HG03060 (cell line): ENCODE data around the gene KIFC1.

Experiments used
- ATAC-seq: cut with Tn5 transposase; IDR thresholded peaks from one replicate; pipeline ENCODE4 v1.9.1; 2021; ENCODE audit warnings: low read depth, moderate number of reproducible peaks; ENCODE audit not compliant: unreplicated experiment

The KIFC1 gene

DNA sequence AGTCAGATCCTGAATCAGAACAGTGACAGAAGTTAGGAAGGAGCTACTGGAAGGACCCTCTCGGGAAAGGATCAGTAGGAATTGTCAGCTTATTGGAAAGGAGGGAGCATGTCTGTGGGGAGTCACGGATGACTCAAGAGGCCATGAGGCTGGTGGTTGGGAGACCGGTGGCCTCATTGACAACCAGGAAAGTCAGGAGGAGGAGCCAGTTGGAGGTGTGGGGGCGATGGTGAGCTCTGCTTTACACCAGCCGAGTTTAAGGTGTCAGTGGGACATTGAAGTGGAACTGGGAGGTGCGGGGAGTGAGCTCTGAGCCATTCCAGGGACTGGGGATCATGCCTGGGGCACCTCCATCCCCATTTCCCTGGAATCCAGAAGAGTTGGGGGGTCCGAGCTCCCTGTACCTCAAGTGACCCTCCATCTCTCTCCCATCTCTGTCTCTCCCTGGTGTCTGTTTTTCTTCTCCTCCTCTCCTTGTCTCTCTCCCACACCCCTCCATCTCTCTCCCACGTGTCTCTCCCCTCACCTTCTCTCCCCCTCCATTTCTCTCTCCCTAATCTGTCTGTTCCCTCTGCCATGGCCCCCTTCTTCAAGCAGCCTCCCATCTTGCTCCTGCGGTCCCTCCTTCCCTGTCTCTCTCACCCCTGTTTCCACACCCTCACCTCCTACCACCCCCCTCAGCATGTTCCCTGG, 48.5 kb downstream of the KIFC1 start:
- no peak for ATAC-seq

DNA sequence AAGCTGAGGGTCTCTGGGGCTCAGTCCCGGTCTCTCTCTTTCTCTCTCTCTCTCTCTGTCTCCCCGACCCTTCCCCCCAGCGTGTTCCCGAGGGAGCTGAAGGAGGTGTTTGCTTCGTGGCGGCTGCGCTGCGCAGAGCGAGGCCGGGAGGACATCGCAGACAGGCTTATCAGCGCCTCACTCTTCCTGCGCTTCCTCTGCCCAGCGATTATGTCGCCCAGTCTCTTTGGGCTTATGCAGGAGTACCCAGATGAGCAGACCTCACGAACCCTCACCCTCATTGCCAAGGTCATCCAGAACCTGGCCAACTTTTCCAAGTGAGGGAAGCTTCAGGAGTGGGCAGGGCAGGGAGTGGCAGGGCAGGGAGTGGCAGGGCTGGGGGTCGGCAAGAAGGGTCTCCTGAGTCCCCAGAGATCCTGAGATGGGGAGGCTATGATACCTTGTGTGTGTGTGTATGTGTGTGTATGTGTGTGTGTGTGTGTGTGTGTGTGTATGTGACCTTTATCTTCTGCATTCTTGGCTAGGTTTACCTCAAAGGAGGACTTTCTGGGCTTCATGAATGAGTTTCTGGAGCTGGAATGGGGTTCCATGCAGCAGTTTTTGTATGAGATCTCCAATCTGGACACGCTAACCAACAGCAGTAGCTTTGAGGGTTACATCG, 49.2 kb downstream of the KIFC1 start:
- ATAC-seq = no peak

- ATAC-seq = no peak
These were observed 49.8 kb downstream of the KIFC1 start for GRCh38 chr6:33441457-33441856.

DNA sequence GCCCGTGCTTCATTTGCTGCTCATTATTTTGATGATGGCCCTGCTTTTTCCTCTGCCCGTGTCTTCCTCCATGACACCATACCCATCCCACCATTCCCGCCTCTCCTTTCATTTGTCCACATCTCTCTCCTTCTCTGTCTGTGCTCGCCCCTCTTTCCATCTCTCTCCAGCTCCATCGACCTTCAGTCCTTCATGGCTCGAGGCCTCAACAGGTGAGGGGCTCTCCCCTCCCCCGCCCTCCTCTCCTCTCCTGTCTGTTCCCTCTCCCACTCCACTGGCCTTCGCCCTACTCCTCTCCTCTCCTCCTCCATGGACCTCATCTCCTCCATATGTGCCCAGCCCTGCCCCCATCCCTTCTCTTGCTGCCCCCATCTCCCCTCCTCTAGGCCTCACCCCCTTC, 50.7 kb downstream of the KIFC1 start:
- no peak for ATAC-seq

DNA sequence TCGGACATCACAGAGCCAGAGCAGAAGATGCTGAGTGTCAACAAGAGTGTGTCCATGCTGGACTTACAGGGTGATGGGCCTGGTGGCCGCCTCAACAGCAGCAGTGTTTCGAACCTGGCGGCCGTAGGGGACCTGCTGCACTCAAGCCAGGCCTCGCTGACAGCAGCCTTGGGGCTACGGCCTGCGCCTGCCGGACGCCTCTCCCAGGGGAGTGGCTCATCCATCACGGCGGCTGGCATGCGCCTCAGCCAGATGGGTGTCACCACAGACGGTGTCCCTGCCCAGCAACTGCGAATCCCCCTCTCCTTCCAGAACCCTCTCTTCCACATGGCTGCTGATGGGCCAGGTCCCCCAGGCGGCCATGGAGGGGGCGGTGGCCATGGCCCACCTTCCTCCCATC, 51.4 kb downstream of the KIFC1 start:
- no peak for ATAC-seq

DNA sequence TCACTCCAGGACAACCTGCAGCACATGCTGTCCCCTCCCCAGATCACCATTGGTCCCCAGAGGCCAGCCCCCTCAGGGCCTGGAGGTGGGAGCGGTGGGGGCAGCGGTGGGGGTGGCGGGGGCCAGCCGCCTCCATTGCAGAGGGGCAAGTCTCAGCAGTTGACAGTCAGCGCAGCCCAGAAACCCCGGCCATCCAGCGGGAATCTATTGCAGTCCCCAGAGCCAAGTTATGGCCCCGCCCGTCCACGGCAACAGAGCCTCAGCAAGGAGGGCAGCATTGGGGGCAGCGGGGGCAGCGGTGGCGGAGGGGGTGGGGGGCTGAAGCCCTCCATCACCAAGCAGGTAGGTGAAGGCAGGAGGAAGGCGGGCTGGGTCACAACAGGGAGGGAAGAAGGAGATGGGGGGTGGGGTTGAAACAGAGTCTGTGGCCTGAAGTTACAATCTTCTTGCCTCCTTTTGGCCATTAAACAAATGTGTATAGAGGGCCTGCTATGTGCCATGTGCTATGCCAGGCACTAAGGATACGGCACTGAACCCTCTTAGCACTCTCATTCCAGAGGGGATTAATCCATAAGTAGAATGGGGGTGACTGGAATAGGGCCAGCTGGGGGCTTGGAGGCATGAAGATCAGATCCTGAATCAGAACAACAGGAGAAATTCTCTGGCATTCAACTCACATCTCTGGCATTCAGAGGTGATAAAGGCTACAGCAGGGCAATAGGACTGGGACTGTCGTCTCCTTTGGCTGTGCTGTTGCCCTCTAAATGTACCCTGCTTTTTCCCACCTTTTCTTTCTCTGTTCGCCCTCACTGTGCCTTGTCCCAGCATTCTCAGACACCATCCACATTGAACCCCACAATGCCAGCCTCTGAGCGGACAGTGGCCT, 52.2 kb downstream of the KIFC1 start:
- no peak for ATAC-seq

DNA sequence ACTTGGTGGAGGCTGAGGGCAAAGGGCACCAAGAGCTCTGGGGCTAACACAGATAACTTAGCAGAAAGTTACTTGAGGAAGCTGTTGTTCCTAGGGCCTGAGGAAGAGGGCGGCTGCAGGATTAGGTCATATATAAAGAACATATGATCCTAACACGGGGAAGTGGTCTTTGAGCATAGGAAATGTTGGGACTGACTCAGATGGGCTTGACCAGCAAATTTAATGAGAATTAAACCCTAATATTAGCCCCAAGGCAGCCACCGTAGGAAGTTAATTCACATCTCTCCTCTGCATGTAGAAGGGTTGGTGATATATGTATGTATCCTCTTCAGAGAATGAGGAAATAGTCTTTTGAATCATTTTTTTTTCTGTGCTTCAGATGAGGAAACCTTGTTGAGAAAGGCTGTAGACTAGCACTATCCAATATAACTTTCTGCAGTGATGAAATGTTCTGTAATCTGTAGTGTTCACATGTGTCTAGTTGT, 53.5 kb downstream of the KIFC1 start:
- no peak for ATAC-seq

- ATAC-seq = no peak
These were observed 54.7 kb downstream of the KIFC1 start for GRCh38 chr6:33446356-33446755.

GRCh38 chr6:33450434-33450833, 58.8 kb downstream of the KIFC1 start:
- ATAC-seq = no peak

DNA sequence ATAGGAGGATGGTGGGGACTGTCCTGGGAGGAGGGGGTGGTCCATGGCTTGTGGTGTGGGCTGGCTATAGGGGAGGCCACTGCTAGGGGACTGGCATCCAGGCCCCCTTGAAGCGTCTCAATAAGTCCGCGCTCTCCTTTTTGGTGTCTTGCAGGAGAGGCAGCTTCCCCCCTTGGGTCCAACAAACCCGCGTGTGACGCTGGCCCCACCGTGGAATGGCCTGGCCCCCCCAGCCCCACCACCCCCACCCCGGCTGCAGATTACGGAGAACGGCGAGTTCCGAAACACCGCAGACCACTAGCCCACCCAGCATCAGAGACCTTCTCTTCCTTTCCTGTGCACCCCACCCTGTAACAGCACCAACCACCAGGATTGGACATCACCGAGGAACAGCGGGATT, 60.0 kb downstream of the KIFC1 start:
- no peak for ATAC-seq

DNA sequence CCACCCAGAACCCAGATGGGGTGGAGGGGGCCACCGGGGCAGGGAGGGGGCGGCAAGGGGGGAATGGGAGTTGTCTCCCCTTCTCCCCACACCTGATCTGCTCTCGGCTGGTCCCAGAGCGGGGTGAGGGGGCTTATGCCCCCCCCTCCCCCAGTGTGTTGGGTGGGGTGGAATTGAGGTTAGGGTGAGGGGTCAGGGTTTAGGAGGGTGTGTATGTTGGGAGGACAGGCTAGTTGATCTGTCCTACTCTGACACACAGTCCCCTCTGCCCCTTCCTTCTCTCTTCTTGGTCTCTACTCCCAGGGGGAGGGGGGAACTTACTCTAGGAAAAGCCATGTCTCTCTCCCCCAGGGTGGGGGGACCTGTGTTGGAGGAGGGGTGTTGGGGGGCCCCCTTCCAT, 60.9 kb downstream of the KIFC1 start:
- ATAC-seq = no peak

DNA sequence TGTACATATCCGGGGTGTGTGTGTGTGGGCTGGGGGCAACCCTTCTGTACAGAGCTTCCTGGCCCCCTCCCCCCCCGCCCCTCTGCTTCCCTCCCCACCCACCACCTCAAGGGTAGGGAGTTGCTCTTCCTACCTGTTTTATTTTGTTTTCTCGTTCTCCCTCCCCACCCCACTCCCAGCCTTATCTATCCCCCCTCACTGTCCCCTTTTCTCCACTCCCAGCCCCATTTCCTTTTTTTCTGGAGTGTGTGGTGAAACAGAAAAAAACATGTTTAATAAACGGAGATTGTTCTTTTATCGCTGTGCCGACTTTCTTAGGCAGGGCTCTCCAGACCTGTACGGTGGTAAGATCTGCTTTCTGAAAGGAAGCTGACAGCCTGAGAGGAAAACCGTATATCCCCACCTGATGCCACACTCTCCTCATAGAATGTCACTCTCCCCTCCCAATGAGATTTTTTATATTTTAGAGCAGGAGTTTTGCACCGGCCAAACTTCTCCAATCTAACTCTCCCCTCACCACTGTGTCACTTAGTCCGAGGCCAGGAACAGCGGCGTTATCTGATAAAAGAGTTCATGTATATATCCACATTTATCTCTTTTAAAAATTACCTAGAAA, 61.9 kb downstream of the KIFC1 start:
- ATAC-seq = no peak

DNA sequence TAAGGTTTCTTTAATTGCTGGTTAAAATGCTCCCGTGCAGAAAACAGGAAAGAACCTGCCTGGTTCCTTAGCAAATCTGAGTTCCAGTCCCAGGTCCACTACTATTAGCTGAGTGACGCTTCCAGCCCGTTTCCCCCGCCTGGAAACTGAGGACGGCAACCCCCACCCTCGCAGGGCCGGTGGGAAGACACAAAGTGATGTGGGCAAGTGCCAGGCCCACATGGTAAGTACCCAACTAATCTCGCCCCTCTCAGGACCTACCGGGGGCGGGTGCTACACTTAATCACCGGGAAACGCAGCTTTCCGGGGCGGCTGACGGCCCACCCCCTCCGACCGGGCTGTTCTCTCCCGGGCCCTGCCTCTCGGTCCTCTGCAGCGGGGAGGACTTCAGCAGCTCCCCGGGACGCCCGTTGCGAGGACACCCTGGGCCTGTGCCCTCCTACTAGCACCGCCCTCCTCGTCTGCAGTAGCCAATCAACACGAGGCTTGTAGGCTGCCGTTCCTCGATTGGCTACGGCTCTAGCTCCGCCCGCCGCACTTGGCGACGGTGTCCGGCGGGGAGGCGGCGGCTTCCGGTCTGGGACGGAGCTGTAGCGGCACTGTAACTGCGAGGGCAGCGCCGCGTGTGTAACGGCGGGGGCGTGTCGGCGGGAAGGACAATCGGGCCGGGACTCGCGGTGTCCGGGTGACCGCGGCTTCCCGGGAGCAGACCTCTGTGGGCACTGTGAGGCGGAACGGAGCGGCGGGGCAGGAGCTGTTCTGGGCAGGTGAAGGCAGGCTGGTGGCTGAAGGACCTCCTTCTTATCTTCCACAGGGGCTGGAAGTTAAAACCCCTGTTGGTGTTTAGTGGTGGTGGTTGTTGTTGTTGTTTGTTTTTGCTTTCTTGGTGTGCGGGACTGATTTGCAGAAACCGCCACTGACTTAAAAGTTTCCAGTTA, 62.7 kb downstream of the KIFC1 start, which contains the start of gene ZBTB9:
ZBTB9 (plus strand) TSS at position 568 of the 938 bp plus-strand sequence. CDS start 525 bp downstream, outside the sequence.
- peak; percentile 82 for ATAC-seq

DNA sequence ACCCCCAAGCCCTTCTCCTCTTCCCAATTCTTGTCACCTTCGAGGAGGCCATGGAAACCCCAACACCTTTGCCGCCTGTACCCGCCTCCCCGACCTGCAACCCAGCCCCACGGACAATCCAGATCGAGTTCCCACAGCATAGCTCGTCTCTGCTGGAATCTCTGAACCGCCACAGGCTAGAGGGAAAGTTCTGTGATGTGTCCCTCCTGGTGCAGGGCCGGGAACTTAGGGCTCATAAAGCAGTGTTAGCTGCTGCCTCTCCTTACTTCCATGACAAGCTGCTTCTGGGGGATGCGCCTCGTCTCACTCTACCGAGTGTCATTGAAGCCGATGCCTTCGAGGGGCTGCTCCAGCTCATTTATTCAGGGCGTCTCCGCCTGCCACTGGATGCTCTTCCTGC, 63.4 kb downstream of the KIFC1 start:
- no peak for ATAC-seq

- ATAC-seq = no peak
These were observed 64.5 kb downstream of the KIFC1 start for GRCh38 chr6:33456156-33456555.

- no peak for ATAC-seq
These were observed 67.1 kb downstream of the KIFC1 start for GRCh38 chr6:33458676-33459075.

DNA sequence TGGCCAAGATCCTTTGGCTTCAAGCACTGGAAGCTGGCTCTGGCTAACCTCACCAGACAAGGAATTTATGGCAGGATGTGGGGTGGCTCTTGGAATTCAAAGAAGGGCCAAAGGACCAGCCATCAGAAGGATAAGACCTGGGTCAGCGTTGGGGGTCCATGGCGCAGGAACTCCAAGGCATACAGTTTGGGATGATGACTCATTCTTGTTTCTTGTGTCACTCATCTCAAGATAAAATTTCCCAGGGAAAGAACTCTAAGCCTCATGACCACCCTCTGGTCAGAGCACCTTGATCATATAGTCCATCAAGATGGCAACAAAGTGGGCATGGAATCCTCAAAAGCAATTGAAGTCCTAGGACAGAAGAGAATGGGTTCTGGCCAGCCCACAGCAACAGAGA, 67.6 kb downstream of the KIFC1 start:
- ATAC-seq = no peak
